NCI-H748 treated with DMSO at 0.1 percent for 48 hours (cell line): Measurements from ENCODE around the gene TTLL13.

ENCODE experiments used
- DNase-seq: peaks from one replicate; lab custom pipeline; 2025; lab: John Stamatoyannopoulos, UW

Gene TTLL13

DNA sequence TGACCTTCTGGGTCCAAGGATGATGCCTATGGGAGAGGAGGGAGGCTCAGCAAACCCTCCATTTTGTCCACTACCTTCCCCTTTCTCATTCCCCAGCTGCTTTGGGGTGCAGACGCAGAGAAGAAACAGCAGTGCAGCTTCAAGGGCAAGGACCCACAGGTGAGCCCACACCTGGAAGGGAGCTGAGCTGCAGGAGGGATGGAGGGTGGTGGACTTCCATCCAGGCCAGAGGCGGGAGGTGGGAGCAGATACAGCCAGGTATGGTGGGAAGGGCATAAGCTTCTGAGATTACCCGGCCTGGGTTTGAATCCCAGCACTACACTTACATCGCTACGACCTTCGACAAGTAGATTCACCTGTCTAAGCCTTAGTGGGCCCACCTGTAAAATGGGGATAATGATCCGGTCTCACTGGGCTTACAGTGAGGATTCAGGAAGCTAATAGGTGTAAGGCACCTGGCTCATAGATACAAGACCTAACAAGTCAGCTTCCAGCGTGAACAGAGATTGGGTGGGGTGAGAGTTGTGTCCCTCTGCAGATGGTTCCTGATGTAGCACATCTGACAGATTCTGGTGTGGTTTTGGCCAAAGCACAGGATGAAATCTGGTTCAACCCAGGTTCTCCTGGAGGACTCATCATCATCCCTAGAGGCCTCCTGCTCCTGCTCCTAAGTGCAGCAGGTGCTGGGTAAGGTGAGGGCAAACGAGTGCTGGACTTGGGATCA, 31.5 kb upstream of the TTLL13 start:
- DNase-seq: no peak

DNA sequence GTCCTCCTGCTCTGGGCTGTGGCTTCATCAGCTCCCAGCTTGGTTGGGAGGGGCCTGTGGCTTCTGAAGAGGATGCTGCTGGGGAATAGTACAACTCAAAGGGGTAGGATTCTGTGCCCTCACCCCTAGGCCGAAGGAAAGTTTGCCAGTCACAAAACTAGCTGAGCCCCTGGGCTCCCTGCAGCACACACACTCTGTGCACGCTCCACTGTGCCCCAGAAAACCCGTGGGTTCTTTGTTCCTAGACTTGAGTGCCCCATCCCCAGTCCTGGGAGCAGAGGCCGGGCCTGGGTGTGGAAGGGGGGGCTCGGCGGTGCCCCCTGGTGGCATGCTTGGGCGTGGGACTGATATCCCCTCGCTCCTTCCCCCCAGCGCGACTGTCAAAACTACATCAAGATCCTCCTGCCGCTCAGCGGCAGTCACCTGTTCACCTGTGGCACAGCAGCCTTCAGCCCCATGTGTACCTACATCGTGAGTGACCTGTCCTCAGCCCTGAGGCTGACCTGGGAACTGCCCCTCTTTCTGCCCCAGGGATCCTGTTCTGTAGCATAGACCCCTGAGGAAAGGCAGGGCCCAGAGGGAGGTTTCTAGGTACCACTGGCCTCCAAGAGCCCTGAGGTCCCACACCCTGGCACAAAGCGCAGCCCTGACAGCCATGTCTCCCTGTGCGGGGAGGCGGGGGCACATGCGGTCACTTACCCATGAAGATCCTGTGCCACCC, 29.8 kb upstream of the TTLL13 start:
- DNase-seq: no peak

DNA sequence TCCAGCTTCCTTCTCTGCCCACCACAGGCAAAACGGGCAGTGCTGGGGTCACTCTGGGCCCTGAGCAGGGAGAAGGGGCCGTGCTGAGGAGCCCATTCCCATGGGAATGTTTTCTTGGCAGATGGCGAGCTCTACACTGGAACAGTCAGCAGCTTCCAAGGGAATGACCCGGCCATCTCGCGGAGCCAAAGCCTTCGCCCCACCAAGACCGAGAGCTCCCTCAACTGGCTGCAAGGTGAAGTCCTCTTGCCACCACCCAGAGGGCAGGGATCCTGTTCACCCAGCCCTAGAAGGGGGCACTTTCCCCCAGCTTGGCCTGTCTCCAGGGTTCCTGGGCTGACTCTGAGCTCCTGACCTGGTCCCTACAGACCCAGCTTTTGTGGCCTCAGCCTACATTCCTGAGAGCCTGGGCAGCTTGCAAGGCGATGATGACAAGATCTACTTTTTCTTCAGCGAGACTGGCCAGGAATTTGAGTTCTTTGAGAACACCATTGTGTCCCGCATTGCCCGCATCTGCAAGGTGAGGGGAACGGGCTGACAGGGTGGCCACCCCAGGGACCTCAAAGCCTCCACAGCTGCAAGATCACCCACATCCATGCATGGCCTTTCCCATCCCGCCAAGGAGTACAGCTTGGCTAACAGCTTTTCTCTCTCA, 28.0 kb upstream of the TTLL13 start:
- DNase-seq: peak; percentile 5

DNA sequence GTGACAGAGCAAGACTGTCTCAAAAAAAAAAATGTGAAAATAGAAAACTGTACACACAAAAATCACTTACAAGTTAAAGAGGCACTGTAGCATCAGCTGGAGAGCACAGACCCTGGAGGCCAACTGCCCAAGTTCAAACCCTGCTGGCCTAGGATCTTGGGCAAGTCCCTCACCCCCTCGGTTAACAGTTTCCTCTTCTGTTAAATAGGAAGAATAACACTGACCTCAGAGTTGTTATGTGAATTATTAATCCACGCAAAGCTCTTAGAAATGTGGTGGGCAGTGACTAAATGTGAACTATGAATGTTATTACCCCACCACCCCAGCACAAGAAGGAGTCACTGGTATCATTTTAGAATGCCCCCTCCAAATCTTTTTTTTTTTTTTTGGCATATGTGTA, 26.8 kb upstream of the TTLL13 start:
- no peak for DNase-seq

DNA sequence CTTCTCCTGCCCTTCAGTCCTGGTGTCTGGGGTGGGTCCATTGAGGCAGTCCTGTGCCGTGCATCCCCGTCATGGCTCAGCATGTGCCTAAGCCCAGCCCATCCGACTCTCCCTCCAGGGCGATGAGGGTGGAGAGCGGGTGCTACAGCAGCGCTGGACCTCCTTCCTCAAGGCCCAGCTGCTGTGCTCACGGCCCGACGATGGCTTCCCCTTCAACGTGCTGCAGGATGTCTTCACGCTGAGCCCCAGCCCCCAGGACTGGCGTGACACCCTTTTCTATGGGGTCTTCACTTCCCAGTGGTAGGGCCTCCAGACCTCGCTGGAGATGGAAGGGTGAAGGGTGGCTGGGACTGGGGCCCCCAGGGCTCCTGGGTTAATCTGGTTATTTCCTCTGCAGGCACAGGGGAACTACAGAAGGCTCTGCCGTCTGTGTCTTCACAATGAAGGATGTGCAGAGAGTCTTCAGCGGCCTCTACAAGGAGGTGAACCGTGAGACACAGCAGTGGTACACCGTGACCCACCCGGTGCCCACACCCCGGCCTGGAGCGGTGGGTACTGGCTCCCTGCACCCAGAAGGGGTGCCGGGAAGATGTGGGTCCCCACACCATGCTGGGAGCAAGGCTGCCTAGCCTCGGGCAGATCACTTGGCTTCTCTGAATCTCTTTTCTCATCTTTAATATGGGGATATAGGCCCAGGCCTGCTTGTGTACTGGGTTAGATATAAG, 25.8 kb upstream of the TTLL13 start:
- no peak for DNase-seq

DNA sequence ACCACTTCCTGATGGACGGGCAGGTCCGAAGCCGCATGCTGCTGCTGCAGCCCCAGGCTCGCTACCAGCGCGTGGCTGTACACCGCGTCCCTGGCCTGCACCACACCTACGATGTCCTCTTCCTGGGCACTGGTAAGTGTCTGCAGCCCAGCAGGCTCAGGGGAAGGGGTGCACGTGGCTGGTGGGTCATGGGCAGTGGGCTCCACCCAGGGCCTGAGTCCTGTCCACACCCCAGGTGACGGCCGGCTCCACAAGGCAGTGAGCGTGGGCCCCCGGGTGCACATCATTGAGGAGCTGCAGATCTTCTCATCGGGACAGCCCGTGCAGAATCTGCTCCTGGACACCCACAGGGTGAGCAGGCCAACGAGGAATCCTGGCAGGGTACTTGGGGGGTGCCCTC, 24.3 kb upstream of the TTLL13 start:
- no peak for DNase-seq

DNA sequence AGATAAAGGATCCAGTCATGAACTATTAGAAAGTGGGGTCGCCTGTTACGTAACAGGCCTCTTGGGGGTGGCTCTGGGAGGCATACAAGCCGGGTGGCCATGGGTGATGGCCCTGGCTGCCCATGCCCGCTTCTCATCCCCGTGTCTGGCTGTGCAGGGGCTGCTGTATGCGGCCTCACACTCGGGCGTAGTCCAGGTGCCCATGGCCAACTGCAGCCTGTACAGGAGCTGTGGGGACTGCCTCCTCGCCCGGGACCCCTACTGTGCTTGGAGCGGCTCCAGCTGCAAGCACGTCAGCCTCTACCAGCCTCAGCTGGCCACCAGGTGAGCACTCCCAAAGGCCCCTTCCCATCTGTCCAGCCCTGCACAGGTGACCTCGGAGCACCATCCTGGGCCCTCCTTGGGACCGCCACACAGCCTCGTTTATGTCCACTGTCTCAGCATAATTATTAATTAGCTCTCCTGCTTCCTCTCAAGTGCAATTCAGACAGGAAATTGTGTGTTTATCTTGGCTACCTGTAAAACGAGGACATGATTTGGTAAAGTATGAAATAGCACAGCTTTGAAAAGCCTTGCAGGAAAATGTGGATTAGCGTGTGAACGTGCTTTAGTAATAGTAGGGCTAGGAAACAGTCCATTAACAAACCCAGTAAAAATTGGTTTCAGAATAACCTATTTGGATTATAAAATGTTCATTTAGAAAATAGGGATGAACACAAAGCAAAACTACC, 23.7 kb upstream of the TTLL13 start:
- DNase-seq: peak; percentile 36

DNA sequence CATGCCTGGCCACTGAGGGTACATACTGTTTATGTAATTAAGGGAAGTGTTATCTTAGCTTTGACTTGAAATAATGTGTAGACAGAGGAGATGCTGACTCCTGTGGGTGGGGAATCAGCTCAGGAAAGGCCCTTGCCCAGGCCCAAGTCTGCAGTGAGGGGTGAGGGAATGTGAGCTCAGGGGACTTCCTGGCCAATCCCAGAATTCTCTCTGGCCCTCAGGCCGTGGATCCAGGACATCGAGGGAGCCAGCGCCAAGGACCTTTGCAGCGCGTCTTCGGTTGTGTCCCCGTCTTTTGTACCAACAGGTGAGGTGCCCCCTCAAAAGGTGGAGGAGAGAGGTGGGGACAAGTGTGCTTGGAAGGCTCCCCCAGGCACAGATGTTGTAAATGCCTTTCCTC, 22.0 kb upstream of the TTLL13 start:
- DNase-seq: no peak

DNA sequence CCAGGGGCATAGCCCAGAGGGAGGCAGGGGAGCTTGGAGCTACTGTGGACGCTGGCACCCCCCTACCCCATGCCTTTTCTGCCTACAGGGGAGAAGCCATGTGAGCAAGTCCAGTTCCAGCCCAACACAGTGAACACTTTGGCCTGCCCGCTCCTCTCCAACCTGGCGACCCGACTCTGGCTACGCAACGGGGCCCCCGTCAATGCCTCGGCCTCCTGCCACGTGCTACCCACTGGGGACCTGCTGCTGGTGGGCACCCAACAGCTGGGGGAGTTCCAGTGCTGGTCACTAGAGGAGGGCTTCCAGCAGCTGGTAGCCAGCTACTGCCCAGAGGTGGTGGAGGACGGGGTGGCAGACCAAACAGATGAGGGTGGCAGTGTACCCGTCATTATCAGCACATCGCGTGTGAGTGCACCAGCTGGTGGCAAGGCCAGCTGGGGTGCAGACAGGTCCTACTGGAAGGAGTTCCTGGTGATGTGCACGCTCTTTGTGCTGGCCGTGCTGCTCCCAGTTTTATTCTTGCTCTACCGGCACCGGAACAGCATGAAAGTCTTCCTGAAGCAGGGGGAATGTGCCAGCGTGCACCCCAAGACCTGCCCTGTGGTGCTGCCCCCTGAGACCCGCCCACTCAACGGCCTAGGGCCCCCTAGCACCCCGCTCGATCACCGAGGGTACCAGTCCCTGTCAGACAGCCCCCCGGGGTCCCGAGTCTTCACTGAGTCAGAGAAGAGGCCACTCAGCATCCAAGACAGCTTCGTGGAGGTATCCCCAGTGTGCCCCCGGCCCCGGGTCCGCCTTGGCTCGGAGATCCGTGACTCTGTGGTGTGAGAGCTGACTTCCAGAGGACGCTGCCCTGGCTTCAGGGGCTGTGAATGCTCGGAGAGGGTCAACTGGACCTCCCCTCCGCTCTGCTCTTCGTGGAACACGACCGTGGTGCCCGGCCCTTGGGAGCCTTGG, 21.3 kb upstream of the TTLL13 start:
- no peak for DNase-seq

DNA sequence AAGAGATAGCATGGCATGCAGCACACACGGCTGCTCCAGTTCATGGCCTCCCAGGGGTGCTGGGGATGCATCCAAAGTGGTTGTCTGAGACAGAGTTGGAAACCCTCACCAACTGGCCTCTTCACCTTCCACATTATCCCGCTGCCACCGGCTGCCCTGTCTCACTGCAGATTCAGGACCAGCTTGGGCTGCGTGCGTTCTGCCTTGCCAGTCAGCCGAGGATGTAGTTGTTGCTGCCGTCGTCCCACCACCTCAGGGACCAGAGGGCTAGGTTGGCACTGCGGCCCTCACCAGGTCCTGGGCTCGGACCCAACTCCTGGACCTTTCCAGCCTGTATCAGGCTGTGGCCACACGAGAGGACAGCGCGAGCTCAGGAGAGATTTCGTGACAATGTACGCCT, 20.4 kb upstream of the TTLL13 start:
- no peak for DNase-seq

DNA sequence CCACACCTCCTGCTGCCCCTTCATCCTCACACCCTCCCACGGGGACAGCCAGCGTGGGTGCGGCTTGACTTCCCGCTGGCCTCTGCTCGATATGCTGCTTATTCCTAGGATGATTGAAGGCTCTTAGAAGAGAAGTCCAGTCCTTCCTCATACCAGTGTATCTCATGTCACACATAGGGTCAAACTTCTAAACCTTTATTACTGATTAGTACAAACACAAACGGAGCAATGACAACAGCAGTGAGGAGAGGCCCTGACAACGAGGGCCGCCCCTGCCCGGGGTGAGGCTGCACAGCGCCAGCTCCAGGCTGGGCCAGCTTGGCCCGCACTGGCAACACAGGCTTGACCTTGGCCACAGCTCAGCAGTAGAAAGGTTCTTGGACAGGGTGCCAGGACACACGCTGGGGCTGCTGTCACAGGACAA, 19.3 kb upstream of the TTLL13 start:
- no peak for DNase-seq

DNA sequence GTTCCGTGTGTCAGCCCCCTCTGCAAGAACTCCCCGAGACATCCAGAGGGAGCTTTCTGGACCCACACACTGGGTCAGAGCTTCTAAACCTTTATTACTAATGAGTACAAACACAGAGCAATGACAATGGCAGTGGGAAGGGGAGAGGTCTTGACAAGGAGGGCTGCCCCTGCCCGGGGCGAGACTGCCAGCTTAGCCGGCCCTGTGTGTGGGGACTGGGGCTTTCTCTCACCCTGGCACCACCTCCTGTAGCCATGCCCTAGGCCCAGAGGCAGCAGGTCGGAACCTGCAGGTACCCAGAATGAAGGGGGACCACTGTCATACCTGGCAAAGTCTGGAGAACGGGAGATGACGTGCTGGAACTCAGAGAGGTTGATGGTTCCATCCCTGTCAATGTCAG, 18.7 kb upstream of the TTLL13 start:
- DNase-seq: no peak

DNA sequence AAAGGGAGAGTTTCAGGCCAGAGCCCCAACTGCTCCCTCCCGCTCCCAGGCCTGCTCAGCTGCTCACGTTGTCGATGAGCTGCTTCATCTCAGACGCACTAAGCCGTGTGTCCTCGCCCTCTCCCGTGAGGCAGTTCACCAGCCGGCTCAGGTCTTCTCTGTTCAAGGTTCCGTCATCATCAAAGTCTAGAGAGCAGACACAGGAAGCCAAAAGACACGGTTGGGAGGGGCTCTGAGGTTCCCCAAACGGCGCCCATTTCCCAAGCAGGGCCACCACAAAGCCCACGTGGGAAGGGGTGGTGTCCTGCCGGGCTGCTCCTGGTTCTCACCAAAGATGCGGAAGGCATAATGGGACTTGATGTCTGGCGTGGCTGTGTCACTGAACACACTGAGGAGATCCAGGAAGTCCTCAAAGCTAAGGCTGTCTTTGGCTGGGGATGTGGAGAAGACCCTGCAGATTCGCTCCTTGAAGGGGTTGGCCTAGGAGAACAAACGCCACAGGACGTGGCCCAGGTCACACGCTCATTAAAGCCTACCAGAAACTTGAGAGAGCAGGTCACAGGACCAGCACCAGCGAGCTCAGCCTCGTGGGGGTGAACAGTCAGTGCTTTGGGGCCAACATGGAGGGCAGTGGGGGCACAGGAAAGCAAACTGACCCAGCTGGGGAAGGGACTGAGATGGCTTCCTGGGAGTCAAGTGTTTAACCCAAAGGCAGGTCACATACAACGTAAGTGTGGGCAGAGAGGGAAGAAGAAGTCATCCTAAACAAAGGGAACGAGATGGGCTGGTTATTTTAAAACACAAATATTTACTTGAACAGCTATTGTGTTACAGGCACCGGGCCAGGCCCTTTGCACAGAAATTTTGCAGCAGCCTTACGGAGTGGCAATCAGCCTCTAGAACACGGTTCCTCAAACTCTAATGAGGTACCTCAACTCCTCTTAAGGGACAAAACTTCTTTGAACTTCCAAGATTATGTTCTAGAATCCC, 18.0 kb upstream of the TTLL13 start:
- no peak for DNase-seq

DNA sequence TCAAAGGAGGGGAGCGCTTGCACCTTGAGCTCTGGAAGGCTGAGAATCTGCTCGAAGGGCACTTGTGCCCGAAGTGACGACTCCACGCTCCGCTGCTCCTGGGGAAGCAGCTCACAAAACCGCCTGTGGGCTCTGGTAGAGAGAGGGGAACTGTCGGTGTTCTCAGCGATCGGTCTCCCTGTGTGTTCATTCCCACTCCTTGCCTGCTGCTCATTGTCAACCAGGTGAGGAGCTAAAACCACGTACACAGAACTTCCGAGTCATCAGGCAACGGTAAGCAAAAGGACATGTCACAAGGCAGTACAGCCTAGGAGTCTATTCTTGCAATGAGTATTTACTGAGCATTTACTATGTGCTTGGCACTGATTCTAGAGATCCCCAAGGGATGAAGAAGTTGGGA, 17.2 kb upstream of the TTLL13 start:
- no peak for DNase-seq

DNA sequence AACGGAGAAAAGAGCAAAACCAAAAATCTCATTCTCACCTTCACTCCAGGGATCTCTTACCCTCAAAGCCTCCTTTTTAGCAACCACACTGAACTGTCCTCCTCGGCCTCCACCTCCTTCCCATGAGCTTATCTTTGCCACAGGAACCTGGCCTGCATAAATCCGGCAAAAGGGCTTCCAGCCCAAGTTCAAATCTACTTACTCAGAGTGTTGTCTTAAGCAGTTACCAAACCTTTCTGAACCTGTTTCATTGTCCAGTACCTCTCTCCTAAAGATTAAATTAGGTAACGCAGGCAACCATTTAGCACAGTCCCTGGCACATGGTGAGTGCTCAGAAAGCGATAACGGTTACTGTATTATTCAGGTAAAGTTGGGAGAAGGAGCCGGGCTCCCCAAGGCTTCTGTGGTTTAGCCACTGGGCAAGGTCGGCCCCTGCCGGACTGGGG, 16.4 kb upstream of the TTLL13 start:
- DNase-seq: no peak

DNA sequence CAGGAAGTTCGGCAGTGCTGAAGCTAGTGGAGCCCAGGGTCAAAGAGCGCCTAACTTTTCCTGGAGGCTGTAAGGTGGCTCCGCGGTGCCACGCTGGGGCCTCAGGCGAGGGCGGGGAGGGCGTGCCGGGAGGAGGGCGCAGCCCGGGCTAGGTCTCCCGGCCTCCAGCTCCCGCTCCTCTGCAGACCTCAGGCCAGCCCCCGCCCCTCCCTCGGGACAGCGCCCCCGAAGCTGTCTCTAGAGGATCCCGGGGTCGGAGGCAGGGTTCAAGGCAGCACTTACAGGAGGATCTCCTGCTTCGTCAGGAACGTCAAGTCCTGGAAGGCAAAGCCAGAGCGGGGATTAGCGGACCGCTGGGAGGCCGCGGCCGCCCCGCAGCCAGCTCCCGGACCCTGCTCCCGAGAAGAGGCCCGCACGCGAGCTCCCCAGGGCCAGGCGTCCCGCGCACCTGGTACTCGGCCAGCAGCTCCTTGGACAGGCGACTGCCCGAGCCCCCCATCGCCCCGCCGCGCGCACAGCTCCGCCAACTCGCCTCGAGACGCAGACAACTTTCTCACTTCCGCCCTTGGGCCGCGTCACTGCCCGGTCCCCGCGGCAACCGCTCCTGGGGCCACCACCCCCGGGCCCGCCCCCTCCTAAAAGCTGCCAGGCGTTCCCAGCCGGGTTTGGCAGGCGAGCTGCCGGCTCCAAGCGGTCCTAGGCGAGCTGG, 15.8 kb upstream of the TTLL13 start, which contains the start of gene CIB1:
CIB1 (minus strand) TSS at position 555 of the 709 bp plus-strand sequence; CDS start at position 499, 56 bp downstream.
- peak; percentile 64 for DNase-seq

DNA sequence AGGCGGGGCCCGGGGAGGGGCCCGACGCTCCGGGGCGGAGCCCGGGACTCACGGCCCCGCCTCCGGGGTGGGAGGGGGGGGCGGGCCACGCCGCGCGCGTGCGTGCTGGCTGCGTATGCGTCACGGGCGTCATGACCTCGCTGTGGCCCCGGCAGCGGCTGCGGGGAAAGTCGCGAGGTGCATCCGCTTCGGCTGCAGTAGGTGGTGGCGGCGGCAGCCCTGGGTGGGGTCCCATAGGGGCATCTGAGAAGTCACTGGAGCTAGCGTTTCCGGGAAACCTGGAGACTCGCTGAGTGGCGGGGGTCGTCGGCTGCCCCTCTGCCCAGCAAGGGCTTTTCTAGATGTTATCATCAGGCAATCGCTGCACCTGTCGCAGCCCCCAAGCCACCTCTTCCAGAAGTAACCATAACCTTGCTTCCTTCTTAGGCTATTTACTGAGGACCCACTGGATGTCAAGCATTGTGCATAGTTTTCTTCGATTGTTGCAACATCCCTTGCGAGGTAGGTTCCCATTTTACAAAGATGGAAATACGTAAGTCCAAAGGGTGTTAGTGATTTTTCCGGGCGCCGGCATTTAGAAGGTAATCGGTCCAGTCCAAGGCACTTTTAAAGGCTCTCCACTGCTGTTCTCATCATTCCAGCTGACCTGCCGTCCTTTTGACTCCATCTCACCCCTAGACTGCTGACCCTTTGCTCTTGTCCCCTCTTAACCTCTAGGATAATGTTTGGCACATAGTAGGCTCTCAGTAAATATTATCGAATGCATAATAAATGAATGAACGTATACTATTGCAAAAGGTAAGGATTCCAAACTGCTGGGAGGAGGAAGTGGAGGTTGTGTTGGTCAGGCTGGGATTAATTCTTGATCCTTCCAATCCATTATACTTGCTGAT, 15.0 kb upstream of the TTLL13 start, which contains the start of gene GDPGP1:
GDPGP1 (plus strand) TSS at position 114 of the 893 bp plus-strand sequence. CDS start 6,700 bp downstream, outside the sequence.
- DNase-seq: peak; percentile 61
